GM21723 (cell line): ENCODE measurements around the gene NRXN2.
"Not testable (repeated sequence)": the region's sequence is repeated elsewhere in the genome, so short reads cannot be mapped to it uniquely, and the experiment has no call there.

ENCODE experiments used
- ATAC-seq: cut with Tn5 transposase; IDR thresholded peaks from one replicate; pipeline ENCODE4 v1.9.1; 2021; ENCODE audit warnings: mild to moderate bottlenecking, moderate library complexity; ENCODE audit not compliant: unreplicated experiment

NRXN2 gene

DNA sequence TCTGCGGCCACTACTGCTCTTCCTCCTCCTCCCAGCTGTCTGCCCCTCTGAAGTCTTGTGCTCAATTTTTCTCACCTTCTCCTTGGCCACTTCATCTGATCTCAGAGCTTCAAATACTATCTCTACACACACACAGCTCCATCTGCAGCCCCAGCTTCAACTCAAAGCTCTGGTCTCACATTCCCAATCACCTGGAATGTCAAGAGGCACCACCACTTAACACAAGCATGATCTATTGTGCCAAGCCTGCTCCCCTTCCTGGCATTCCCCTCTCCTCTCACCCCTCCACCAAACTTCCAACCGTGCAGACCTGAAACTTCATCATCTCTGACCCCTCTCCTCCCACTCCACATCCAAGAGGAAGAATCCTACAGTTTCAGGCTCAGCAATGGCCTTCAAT is 17.5 kb downstream of the NRXN2 start:
- no peak for ATAC-seq

DNA sequence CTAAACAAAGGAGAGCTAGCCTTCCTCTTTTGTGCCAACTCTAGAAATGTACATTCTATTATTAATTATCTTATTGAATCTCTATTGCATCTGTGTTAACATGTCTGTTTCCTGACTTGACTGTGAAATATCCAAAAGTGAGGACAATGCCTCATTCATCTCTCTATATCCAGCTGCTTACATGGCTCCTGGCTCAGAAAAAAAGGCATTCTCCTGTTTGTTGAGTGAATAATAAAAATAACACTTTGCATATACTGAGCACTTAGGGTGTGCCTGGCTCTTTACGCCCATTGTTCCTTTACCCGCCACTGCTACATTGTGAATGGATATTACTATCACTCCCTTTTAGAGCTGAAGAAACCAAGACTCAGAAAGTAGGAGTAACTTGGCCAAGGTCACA is 19.9 kb downstream of the NRXN2 start:
- ATAC-seq: no peak

DNA sequence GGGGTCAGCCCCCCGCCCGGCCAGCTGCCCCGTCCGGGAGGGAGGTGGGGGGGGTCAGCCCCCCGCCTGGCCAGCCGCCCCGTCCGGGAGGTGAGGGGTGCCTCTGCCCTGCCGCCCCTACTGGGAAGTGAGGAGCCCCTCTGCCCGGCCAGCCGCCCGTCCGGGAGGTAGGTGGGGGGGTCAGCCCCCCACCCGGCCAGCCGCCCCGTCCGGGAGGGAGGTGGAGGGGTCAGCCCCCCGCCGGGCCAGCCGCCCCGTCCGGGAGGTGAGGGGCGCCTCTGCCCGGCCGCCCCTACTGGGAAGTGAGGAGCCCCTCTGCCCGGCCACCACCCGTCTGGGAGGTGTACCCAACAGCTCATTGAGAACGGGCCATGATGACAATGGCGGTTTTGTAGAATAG is 21.0 kb downstream of the NRXN2 start:
- not testable (repeated sequence) for ATAC-seq

DNA sequence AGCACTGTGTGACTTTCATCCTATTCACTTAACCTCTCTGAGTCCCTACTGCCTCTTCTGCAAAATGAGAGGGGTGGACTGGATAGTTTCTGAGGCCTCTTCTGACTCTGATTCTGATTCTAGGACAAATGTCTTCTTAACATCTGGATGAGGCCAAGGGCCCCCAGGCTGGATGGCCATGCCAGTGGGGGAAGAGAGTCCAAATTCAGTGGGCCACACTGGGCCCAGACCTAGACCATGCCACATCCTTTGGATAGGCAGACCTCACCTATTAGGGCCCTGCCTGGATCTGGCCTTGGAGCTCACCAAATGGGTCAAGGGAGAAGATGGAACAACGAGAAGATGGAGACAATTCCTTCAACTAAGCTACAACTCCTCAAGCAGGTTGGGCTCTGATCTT is 24.6 kb downstream of the NRXN2 start:
- no peak for ATAC-seq

DNA sequence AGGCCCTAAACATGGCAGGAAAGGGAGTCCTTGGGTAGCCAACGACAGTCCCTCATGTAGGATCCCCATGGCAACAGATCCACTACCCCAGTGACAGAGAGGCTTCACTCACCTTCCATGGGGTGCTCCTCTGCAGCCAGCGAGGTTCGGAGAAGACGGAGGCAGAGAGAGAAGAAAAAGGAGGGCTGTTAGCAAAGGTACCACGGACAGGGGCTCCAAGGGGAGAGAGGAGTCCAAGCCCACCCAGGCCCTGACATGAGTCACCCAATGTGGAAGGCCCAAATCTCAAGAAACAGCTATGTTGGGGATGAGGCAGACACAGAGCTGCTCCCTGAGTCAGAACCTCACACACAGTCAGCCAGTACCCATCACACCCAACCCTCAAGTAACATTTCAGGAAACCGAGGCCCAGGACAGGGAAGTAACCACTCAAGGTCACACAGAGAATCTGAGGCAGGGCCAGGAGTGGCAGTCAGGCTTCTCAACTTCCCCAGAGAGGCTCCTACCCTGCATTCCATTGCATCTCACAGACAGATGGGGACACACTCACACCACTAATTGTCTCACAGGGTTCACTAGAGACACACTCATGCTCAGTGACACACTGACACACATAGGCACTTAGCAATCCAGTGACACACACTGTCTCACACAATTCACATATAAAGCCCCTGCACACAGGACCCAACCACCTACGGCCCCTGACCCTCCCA is 25.2 kb downstream of the NRXN2 start:
- no peak for ATAC-seq

DNA sequence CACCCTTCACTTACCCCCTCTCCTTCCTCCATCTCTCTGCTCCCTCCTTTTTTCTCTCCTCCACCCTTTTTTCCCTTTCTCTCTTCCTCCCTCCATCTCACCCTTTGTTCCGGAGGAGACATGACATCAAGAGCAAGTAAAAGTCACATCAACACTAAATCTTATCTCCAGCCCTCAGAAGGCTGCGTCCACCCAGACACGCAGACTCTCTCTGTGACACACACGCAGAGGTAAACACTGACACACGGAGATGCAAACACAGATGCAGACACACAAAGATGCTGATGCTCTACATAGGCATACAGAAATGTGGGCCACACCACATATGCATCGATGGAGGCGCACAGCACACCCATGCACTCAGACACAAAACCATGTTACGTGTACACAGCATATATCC is 27.0 kb downstream of the NRXN2 start:
- ATAC-seq: no peak

DNA sequence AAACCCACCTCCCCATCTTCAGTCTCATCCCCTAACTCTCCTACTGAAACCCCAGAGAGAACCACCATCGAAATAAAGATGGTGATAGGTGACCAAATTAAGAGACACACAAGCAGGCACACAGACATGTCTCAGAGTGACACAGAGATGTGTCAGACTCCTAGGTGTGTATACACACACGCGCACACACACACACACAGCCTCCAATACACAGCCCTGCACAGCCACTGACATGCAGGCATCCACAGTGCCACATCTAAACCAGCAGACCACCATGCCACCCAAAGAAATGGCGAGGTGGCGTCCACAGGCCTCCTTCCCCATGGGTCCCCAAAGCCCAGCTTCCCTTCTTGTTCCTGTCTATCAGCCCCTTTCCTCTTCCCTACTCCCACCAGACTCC is 27.4 kb downstream of the NRXN2 start:
- ATAC-seq: no peak

DNA sequence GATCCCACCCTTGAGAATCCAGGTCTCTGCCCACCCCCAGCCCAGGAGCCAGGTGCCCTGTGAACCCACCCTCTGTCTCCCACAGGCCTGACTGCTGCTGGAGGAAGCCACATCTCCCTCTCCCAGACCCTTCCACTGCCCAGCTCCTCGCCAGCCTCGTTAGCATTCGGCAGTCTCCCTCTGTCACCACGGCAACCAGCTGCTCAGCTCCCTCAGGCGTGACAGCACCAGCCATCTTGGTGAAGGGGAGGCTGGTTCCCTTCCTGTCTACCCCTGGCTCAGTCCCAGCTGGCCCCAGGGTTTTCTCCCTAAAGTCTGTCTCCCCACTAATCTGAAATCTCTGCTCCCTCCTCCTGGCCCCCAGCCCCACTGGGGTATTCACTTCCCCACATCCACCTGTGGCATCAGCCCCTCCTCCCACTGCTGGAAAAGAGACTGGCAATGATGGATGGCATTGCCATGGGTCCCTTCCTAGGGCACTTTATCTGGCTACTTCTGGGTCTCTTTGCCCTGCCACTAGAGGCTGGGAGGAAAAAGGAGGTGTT is 28.1 kb downstream of the NRXN2 start:
- no peak for ATAC-seq

DNA sequence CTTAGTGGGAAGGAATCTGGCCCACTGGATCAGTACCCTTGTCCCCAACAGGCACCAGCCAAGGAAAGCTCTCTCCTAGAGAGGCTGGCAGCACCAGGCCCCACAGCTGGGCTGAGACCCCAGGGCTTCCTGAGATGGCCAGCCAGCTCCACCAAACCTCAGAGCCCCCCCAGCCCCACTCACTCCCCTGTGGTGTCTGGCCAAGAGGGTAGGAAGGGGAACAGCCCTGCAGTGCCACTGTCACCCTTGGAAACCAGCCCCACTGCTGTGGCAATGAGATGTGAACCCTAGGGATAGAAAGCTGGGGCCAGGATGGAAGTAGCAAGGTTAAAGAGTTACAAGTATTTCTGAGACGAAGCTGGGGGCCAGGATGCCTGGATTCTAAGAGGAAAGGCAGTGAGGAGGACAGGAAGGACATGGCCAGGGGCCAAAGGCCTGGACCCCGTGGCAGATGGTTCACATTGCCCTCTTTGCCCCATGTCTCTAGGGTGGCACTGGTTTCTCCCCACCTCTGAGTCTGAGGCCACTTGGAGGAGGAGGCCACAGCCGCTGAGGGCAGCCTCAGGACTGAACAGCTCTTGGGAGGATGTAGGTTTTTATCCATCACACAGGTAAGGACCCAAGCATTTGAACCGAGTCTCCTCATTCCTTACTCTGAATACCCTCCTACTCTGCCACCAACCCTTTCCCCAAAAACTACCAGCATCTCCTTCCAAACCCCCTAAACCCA is 28.8 kb downstream of the NRXN2 start:
- ATAC-seq: no peak

DNA sequence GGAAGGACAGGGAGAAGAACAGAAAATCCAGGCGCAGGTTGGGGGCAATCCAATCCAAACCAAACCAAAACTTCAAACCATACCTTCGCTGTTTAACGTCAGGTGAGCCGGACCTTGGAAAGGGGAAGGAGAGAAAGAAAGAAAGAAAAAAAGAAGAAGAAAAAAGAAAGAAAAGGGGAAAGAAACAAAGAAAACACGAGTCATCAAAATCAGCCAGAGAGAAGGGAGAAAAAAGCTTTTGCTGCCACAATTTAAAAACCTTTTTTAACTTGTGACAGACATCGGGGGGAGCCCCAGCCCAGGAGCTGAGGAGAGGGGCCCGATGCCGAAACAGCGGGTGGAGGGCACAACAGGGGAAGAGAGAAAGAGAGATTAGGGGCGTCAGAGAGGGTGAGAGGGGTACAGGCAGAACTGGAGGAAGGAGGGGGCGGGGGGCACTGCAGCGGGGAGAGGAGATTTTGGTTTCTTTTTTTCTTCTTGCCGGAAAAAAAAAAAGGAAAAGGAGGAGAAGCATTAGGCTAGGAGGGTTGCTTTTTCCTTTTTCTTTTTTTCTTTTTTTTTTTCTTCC is 30.1 kb downstream of the NRXN2 start:
- no peak for ATAC-seq

DNA sequence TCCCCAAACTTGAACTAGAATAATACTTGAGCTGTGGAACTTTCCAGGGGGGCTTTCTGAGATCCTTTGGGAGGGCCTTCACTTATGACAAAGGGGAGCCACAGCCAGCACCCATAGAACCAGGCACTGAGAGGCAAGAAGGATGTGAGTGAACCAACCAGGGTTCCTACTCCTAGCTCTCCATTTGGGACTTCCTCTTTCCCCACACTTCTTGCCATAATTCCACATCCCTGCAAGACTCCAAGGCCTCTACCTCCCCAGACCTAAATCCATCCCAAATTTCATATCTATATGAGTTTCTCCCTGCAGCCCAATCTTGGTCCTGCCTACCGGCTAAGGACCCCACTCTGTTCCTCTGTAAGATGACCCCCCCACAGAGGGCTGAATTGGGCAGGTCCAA is 31.5 kb downstream of the NRXN2 start:
- ATAC-seq: no peak

DNA sequence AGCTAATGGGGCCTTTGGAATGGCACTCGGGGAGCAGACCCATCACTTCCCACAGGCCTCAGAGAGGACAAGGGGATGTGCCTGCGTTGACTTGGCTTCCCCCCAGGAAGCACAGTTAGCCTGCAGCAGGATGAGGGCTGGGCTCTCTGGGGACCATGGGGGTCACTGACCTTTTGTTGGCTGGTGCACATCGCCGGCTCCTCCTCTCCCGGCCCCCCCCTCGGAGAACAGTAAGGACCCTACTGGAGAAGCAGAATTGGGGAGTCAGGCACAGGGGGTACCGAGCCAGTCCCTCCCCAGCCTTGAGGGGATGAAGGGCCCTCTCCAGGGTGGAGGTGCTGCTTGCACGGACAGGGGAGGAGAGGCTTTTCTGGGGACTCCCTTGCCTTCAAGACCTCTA is 32.8 kb downstream of the NRXN2 start:
- no peak for ATAC-seq

DNA sequence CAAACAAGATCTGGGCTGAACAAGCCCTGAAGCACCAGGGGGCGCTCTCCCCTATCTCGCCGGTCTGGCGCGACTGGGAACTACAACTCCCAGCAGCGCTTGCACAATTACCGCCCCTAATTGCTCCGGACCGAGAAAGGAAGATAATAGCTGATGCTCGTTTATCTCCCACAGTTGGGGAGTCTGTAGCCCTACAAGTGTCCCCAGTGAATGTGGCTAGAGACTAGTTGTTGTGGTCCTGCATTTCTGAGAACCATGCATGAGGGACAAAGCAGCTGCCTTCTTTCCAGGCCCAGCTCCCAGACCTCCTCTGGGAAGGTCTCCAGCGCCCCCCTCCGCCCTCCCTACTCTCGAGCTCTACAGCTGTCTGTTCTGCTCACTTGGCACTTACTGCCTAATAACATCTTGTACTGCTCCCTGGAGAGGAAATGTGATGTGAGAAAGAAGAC is 34.4 kb downstream of the NRXN2 start:
- peak; percentile 92 for ATAC-seq

DNA sequence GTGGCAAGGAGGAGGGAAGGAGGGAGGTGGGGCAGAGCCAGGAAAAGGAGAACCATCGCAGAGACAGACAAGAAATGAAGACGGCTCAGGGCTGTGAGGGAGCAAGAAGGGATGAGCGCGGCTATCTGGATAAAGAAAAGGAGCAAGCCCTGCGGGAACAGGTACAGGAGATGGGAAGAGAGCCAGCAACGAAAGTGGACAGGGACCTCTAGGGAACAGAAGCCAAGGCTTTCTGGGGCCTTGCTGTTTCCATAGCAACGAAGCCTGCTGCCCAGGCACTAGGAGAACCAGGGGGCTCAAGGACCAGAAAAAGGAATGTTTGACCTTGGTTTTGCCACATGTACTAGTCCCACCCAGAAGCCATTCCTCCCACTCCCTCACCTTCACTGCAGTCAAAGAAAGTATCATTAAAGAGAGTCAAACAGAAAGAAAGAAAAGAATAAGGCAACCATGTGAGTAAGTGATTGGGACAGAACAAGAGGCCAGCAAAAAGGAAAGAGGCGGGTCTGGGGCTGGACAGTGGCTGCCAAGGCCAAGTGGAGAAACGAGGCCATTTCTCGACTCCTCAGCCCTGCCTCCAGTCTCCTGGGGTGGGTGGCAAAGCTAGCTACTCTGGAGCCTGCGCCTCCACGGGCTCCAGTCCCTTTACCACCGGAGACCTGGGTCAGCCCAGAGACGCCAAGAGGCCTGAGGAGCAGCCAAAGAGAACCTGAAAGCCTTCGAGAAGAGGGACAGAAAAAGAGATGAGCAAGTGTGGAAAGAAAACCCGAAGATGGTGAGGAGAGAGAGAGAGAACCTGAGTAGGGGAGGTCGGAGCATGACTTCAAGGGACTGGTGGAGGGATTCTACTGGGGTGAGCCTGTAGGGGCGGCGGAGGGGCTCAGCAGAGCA is 35.1 kb downstream of the NRXN2 start:
- no peak for ATAC-seq

DNA sequence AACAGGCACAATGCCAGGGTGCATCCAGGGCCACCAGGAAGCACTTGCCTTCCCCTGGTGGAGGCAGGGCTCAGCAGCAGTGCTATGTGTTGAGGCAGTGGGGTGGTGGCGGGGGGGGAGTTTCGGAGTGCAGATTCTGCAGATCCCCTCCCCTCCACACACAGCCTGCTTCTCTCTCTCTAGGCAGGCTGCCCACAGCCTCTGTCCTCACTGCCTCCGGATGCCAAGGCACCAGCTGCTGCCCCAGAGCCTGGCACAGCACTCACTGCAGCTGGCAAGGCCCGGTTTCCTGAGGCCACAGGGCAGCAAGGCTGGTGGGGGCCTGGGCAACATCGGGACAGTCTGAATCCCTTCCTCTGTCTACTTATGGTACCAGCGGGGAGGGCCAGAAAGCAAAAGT is 35.8 kb downstream of the NRXN2 start:
- ATAC-seq: no peak

DNA sequence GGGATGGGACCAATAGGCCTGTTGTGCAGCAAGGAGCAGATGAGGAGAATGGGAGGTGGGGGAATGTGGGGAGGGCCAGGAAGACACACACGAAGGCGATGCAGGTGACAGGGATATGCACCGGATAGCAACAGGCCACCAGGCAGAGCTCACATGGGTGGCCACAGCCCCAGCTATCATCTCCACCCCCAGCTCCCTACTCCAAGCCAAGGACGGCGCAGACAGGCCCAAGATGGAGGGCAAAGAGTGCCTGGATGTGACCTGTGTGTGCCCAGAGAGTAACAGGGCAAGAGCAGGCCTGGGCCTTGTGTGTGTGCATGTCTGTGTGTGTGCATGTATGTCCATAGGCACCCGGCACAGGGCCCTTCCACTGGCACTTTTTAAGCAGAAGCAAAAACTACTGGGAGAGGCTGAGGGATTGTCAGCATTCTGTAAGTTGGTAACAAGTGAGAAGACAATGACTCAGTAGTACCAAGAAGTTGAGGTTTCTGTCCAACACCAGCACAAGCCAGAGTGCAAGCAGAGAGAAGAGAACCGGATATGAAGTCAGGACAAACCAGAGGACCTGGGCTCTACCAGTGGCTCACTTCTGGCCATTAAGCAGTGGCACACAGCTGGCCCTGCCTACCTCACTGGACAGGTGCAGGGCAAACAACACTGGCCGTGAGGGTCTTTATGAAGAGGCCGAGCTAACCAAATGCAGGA is 36.4 kb downstream of the NRXN2 start:
- ATAC-seq: no peak

DNA sequence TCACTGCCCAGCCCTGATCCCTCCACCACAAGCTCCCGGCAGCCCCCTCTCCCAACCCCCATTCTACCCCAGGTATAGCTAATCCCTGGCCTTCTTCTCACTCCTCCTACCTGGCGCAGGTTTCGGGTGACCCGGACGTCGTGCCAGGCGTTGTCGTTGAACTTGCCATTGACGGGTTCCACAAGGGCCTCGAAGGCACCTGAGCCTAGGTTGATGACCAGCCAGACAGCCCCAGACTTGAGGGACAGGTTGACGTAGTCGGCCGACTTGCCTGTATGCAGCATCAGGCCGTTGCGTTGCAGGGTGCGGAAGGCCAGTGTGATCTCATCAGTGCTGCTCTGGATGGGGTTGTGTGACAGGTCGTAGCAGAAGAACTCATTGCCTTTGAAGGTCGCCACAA is 37.5 kb downstream of the NRXN2 start:
- ATAC-seq: no peak

DNA sequence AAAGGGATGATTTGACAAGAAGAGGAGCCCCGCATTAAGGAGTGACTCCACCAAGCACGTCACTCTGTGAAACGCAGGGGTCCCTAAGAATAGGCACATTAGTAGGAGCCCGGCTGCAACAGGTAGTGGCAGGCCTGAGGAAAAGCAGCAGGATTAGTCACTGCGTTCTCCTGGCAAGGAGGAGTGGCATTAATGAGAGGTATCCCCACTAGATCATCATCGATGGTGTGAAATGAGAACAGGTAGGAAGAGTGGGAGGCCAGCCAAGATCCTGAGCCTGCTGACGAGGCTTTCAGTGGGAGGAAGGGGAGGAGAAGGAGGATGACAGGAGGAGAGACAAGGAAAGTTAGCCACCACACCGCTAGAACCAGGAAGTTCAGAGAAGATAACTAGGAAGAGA is 38.6 kb downstream of the NRXN2 start:
- ATAC-seq: no peak

DNA sequence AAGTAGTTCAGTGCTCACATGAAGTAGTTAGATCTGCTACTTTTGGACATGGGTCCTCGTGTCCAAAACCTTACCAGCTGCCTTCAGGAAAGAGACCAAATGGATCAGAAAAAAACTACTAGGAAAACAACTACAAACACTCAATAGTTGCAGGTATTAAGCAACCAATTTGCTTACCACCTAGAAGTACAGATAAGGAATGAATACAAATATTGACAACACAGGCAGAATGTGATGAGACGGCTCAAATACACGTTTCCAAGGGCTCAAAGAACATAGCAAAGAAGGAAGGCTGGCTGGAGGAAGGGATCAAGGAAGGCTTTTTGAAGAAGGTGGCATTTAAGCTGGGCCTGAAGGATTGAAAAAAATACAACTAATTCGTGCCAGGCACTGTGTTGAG is 41.8 kb downstream of the NRXN2 start:
- ATAC-seq: no peak

DNA sequence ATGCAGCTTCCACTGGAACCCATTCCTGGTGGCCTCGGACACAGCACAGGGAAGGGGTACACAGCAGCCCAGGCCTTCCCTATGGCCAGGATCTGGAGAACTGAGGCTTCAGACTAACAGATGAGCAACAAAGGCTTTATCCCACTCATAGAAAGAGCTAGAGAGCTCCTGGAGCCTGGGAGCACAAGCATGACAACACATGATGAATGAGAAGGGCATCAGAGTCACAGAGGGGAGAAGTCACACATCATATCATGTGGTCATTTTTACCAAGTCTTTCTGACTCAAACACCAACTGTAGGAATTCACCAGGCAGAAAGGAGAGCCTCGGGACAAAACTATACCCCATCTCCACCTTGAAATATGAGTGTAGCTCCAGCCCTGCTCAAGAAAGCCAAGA is 43.2 kb downstream of the NRXN2 start:
- ATAC-seq: no peak
